H1 (cell line): Measurements from ENCODE around the gene PIAS4. TPM values are rescaled to one million over a fixed set of nuclear protein-coding genes. Genes with fewer than 3 reads are reported as not detected.
A peak's percentile ranks its signal among the peaks of the same experiment; 100 is the strongest.

Experiments used
- CTCF ChIA-PET: fragments of 300-600 bp; sonication (Branson Sonifier 250); formaldehyde crosslinking; loops from one replicate; lab custom pipeline; 2021; ENCODE audit not compliant: partially characterized antibody; lab: Charles Lee
- POLR2A ChIA-PET: fragments of 300-600 bp; sonication (Branson Sonifier 250); formaldehyde crosslinking; loops from one replicate; lab custom pipeline; 2021; ENCODE audit warnings: inconsistent platforms; ENCODE audit not compliant: partially characterized antibody; lab: Charles Lee
- DNase-seq, 2 experiments: peaks; one replicate each; pipeline versions ENCODE4 v3.0.0 to v3.0.0-alpha.2; 2010 to 2022; ENCODE audit warnings: low spot score in 2 of 2, low read depth in 1 of 2, mixed read lengths in 1 of 2
- FAIRE-seq: peaks from 2 replicates; lab custom pipeline; 2011; peaks lifted over from hg19 to GRCh38; lab: Jason Lieb, UNC
- H2AFZ ChIP-seq: 2 replicates; pipeline ENCODE4 v1.8.1; 2012; ENCODE audit warnings: low read length, inconsistent platforms
- H2AK5ac ChIP-seq: 2 replicates; pipeline ENCODE4 v1.6.1; 2013; ENCODE audit warnings: low read depth, low read length
- H2BK120ac ChIP-seq: replicated peaks from 2 replicates; pipeline ENCODE3; 2013; ENCODE audit warnings: low read depth, low read length, inconsistent platforms
- H2BK12ac ChIP-seq: 2 replicates; pipeline ENCODE4 v1.6.1; 2013; ENCODE audit warnings: low read depth, low read length
- H2BK15ac ChIP-seq: 2 replicates; pipeline ENCODE4 v1.6.1; 2013; ENCODE audit warnings: low read length
- H2BK20ac ChIP-seq: 2 replicates; pipeline ENCODE4 v1.6.1; 2013; ENCODE audit warnings: low read length
- H2BK5ac ChIP-seq: 2 replicates; pipeline ENCODE4 v1.6.1; 2013; ENCODE audit warnings: low read depth, low read length
- H3K14ac ChIP-seq: 2 replicates; pipeline ENCODE4 v1.6.1; 2013; ENCODE audit warnings: inconsistent platforms; ENCODE audit not compliant: insufficient read length
- H3K18ac ChIP-seq: 2 replicates; pipeline ENCODE4 v1.6.1; 2013; ENCODE audit warnings: low read length; ENCODE audit errors: extremely low read depth
- H3K23ac ChIP-seq: 2 replicates; pipeline ENCODE4 v1.6.1; 2013; ENCODE audit warnings: inconsistent platforms; ENCODE audit not compliant: insufficient read length
- H3K23me2 ChIP-seq: 2 replicates; pipeline ENCODE4 v1.6.1; 2013; ENCODE audit warnings: low read depth, low read length
- H3K27ac ChIP-seq: 2 replicates; pipeline ENCODE4 v1.6.1; 2011; ENCODE audit warnings: low read depth, low read length, inconsistent platforms
- H3K27me3 ChIP-seq, 4 experiments: replicated peaks in 1 of 4; 1 replicate in 1 of 4; 2 replicates in 3 of 4; pipeline versions ENCODE4 v1.6.1 to v1.8.1; 2011 to 2013; ENCODE audit warnings: low read length in 3 of 4, mild to moderate bottlenecking in 3 of 4, inconsistent platforms in 2 of 4, mixed read lengths in 2 of 4, moderate library complexity in 1 of 4; ENCODE audit not compliant: control insufficient read depth in 3 of 4, insufficient read depth in 3 of 4; ENCODE audit errors: extremely low read depth in 1 of 4
- H3K36me3 ChIP-seq, 4 experiments: 2 replicates each; pipeline versions ENCODE4 v1.6.1 to v1.8.1; 2011 to 2013; ENCODE audit warnings: mild to moderate bottlenecking in 4 of 4, low read length in 3 of 4, moderate library complexity in 2 of 4, control low read depth in 1 of 4, inconsistent platforms in 1 of 4; ENCODE audit not compliant: insufficient read depth in 4 of 4, control insufficient read depth in 2 of 4
- H3K4ac ChIP-seq: replicated peaks from 2 replicates; pipeline ENCODE3; 2013; ENCODE audit warnings: low read length, low read depth, mixed read lengths, inconsistent platforms; ENCODE audit not compliant: insufficient read length
- H3K4me1 ChIP-seq, 4 experiments: replicated peaks in 1 of 4; 1 replicate in 1 of 4; 2 replicates in 3 of 4; pipeline versions ENCODE4 v1.6.1 to v1.8.1; 2011 to 2013; ENCODE audit warnings: low read length in 3 of 4, inconsistent platforms in 2 of 4, mixed read lengths in 1 of 4; ENCODE audit not compliant: insufficient read depth in 4 of 4, control insufficient read depth in 3 of 4
- H3K4me2 ChIP-seq, 2 experiments: 2 replicates each; pipeline versions ENCODE4 v1.6.1 to v1.8.1; 2011 to 2013; ENCODE audit warnings: low read depth in 2 of 2, low read length in 2 of 2, control low read depth in 1 of 2, inconsistent platforms in 1 of 2, mild to moderate bottlenecking in 1 of 2; ENCODE audit not compliant: insufficient read depth in 1 of 2
- H3K4me3 ChIP-seq, 4 experiments: fragments of 200-600, 300-600 bp in 1 of 4; sonication (generic), shearing (Covaris generic), sonication (Bioruptor Twin) in 1 of 4; 2 replicates each; pipeline versions ENCODE4 v1.5.1 to v1.8.1; 2011 to 2016; ENCODE audit warnings: low read length in 4 of 4, low read depth in 3 of 4, control low read depth in 2 of 4, inconsistent platforms in 2 of 4, mild to moderate bottlenecking in 2 of 4, mixed read lengths in 1 of 4, moderate library complexity in 1 of 4; ENCODE audit not compliant: insufficient read depth in 2 of 4; ENCODE audit errors: extremely low read depth in 1 of 4
- H3K56ac ChIP-seq: replicated peaks from 2 replicates; pipeline ENCODE3; 2013; ENCODE audit warnings: low read depth, mild to moderate bottlenecking, mixed read lengths, low read length, inconsistent platforms; ENCODE audit not compliant: insufficient read length
- H3K79me1 ChIP-seq: 2 replicates; pipeline ENCODE4 v1.6.1; 2013; ENCODE audit warnings: low read depth, low read length, control low read depth
- H3K79me2 ChIP-seq, 2 experiments: 2 replicates each; pipeline versions ENCODE4 v1.6.1 to v1.8.1; 2012 to 2013; ENCODE audit warnings: low read length in 2 of 2, mild to moderate bottlenecking in 2 of 2, inconsistent platforms in 1 of 2; ENCODE audit not compliant: insufficient read depth in 2 of 2, control insufficient read depth in 1 of 2
- H3K9ac ChIP-seq, 4 experiments: replicated peaks in 1 of 4; 1 replicate in 1 of 4; 2 replicates in 3 of 4; pipeline versions ENCODE4 v1.6.1 to v1.8.1; 2011 to 2013; ENCODE audit warnings: low read depth in 3 of 4, low read length in 3 of 4, control low read depth in 2 of 4, mild to moderate bottlenecking in 2 of 4, moderate library complexity in 2 of 4, inconsistent platforms in 1 of 4; ENCODE audit errors: extremely low read depth in 1 of 4
- H3K9me3 ChIP-seq, 2 experiments: 2 replicates each; pipeline versions ENCODE4 v1.6.1 to v1.8.1; 2012 to 2013; ENCODE audit warnings: mild to moderate bottlenecking in 2 of 2, moderate library complexity in 2 of 2, control low read depth in 1 of 2, inconsistent platforms in 1 of 2, low read depth in 1 of 2, low read length in 1 of 2, mixed read lengths in 1 of 2; ENCODE audit not compliant: insufficient read depth in 2 of 2
- H4K20me1 ChIP-seq, 2 experiments: replicated peaks in 1 of 2; 2 replicates each; pipeline versions ENCODE3 to v1.8.1; 2011 to 2013; ENCODE audit warnings: inconsistent platforms in 2 of 2, low read length in 2 of 2, mild to moderate bottlenecking in 1 of 2; ENCODE audit not compliant: insufficient read depth in 2 of 2, control insufficient read depth in 1 of 2
- H4K5ac ChIP-seq: 2 replicates; pipeline ENCODE4 v1.6.1; 2013; ENCODE audit warnings: low read length, low read depth, mixed read lengths, inconsistent platforms; ENCODE audit not compliant: insufficient read length
- H4K8ac ChIP-seq: 2 replicates; pipeline ENCODE4 v1.8.0; 2013; ENCODE audit warnings: mild to moderate bottlenecking, moderate library complexity, low read length, inconsistent platforms; ENCODE audit not compliant: insufficient read depth; ENCODE audit errors: extremely low read depth
- H4K91ac ChIP-seq: replicated peaks from 2 replicates; pipeline ENCODE3; 2013; ENCODE audit warnings: low read length, mixed read lengths, inconsistent platforms; ENCODE audit not compliant: insufficient read length
- ATF3 ChIP-seq: IDR thresholded peaks from 2 replicates; pipeline ENCODE4 v1.6.1; 2011; ENCODE audit warnings: low read depth, mild to moderate bottlenecking, low read length; ENCODE audit not compliant: insufficient read depth
- BACH1 ChIP-seq: IDR thresholded peaks from 2 replicates; pipeline ENCODE4 v1.6.1; 2012; ENCODE audit warnings: low read length, improper control_type of control experiment
- CHD2 ChIP-seq: IDR thresholded peaks from 2 replicates; pipeline ENCODE4 v1.6.1; 2012; ENCODE audit warnings: low read length, improper control_type of control experiment
- RAD21 ChIP-seq, 2 experiments: IDR thresholded peaks in 1 of 2; conservative IDR thresholded peaks in 1 of 2; 2 replicates each; pipeline ENCODE4 v1.6.1; 2011; ENCODE audit warnings: low read depth in 2 of 2, low read length in 2 of 2, improper control_type of control experiment in 1 of 2, inconsistent platforms in 1 of 2, mild to moderate bottlenecking in 1 of 2, moderate library complexity in 1 of 2
- TBP ChIP-seq: IDR thresholded peaks from 2 replicates; pipeline ENCODE4 v1.6.1; 2011; ENCODE audit warnings: low read depth, low read length, improper control_type of control experiment
- TCF12 ChIP-seq: IDR thresholded peaks from 2 replicates; pipeline ENCODE4 v1.6.1; 2011; ENCODE audit warnings: low read depth, mild to moderate bottlenecking, low read length
- USF2 ChIP-seq: IDR thresholded peaks from 2 replicates; pipeline ENCODE4 v1.6.1; 2011; ENCODE audit warnings: low read length, improper control_type of control experiment
- WGBS, 2 experiments: shearing (Covaris generic) in 1 of 2; methylation state at CpG; one replicate each; pipeline versions ENCODE4 v1.1.6 to v1.1.7; 2013 to 2015; ENCODE audit warnings: low lambda C conversion rate in 2 of 2, mixed read lengths in 2 of 2, inconsistent platforms in 1 of 2, low coverage in 1 of 2, missing lambda C conversion rate in 1 of 2; ENCODE audit not compliant: insufficient replicate concordance in 2 of 2, insufficient coverage in 1 of 2, insufficient read length in 1 of 2; ENCODE audit errors: extremely low coverage in 1 of 2, missing lambda C conversion rate in 1 of 2; 5-methylcytosine and 5-hydroxymethylcytosine counted together
- polyA plus RNA-seq, 7 experiments: library from polyadenylated mRNA; depleted of rRNA in 3 of 7; stranded (reverse) in 5 of 7; unstranded in 2 of 7; fragments of >200 nt in 5 of 7; fragments of 200-250 nt in 2 of 7; gene quantifications; 1 replicate in 5 of 7; 2 replicates in 1 of 7; 4 replicates in 1 of 7; pipeline versions ENCODE4 v1.2.1 to v1.2.3, GENCODE V29; 2011 to 2013; ENCODE audit warnings: missing spikeins in 2 of 7, mixed read lengths in 2 of 7
- total RNA-seq: library from RNA; stranded (reverse); fragmentation: NEBNext Ultra II Directional; extraction: Animal tissue kit (Norgen Biotek cat#: 25700); gene quantifications from 2 replicates; pipeline ENCODE4 v1.2.1, GENCODE V29; 2021

Gene PIAS4
- total and polyA plus RNA-seq, 2 of the 8 experiments (the other 6 are each of a cell fraction or from before 2014, with no cell fraction given): 30.2 to 51.4 TPM

DNA sequence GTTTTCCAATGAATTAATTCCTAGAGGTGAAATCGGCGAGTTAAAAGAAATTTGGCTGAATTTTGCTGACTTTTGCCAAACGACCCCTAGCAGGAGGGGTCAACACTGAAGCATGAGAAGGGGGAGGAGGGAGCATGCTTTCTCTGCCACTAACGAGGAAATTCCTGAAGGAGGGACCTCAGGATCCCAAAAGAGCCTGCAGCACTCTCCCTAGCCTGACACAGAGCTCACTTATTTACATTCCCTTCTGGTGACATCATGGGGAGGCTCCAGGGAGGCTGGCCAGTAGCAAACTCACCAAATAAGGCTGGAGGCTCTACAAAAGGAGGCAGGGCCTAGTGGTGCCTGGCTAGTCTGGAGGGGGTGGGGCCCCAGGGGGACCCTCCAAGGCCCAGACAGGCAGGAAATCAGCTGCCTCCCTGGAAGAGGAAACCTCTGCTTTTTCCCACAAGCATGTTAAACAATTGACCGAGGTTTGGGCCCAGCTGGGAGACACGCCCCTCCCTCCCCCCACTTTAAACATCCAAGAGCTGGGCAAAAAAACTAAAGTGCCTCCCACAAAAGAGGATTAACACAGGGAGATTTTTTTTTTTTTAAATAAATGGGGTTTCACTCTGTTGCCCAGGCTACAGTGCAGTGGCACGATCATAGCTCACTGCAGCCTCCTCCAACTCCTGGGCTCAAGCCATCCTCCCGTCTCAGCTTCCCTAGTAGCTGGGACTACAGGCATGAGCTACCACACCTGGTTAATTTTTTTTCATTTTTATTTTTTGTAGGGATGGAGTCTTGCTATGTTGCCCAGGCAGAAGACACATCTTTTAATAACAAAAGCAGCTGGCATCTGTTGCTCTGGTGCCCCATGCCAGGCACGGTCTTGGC, 38.7 kb upstream of the PIAS4 start:
- peak; percentile 84 for FAIRE-seq
- H3K9ac ChIP-seq: peak overlapping the region in 3 of 4 experiments; percentile 35 to 87 (median 36); a peak in 4 of 7 replicates
- TF ChIP-seq RAD21 (IDR thresholded peaks at IDR 0.05 in 1 of 2, conservative IDR thresholded peaks at IDR 0.05 in 1 of 2; ENCODE audit: low read depth in 2 of 2, low read length in 2 of 2): no peak
- TF ChIP-seq TCF12: no peak
- TF ChIP-seq USF2: 0 out of 2 replicates have a peak, but pooled peaks have one; percentile 9
- TF ChIP-seq TBP: peak; percentile 60
- peak; percentile 76; the same call in 1 of the 2 replicates for TF ChIP-seq ATF3
- TF ChIP-seq BACH1: no peak
- TF ChIP-seq CHD2: no peak

More for the DNA sequence above, 38.7 kb upstream of the PIAS4 start:
- Histone ChIP-seq H4K5ac (no peak overlapping the region), H3K27ac (peak overlapping the region; percentile 80), H3K23me2 (peaks cover 7% of the 10 kb centered on the region; the same call in 1 of the 2 replicates), H3K23ac (no peak overlapping the region), H4K20me1 (peaks cover 15 to 23% of the 10 kb centered on the region in 2 experiments), H3K14ac (no peak overlapping the region), H2AFZ (no peak overlapping the region), H3K4me1 (peaks cover 2 to 17% (median 6%) of the 10 kb centered on the region in 4 experiments; a peak in 6 of 7 replicates), H3K79me1 (peaks cover 8% of the 10 kb centered on the region), H3K18ac (no peak overlapping the region), H3K4ac (no peak overlapping the region), H3K4me3 (peak overlapping the region in 3 of 4 experiments; percentile 14 to 92 (median 69); a peak in 5 of 8 replicates), H4K8ac (no peak overlapping the region), H2BK20ac (no peak overlapping the region), H3K36me3 (peaks cover 11 to 33% (median 21%) of the 10 kb centered on the region in 4 experiments; a peak in 7 of 8 replicates), H2AK5ac (peak overlapping the region; percentile 75; the same call in 1 of the 2 replicates), H4K91ac (no peak overlapping the region), H3K4me2 (peak overlapping the region; percentile 88 to 92), H3K27me3 (no peaks in the 10 kb centered on the region), H3K79me2 (peaks cover 8 to 42% of the 10 kb centered on the region in 2 experiments; a peak in 3 of 4 replicates), H3K9me3 (no peaks in the 10 kb centered on the region), H3K56ac (no peak overlapping the region), H2BK5ac (0 out of 2 replicates have a peak overlapping the region, but pooled peaks have one; percentile 35), H2BK120ac (no peak overlapping the region), H2BK12ac (peak overlapping the region; percentile 75; the same call in 1 of the 2 replicates), H2BK15ac (0 out of 2 replicates have a peak overlapping the region, but pooled peaks have one; percentile 61)
- POLR2A ChIA-PET: interaction anchor here (0.6 to 24.8 kb wide), 21 partner anchors 9 to 278 kb away, joined by 3 to 870 read pairs (median 4); partner anchors contain the start of genes ATCAY, CREB3L3, EEF2 and NMRK2
- WGBS, 2 experiments: 45% methylated on average over 8 of the region's 9 CpGs; no CpG with 5 or more reads in 1 of the 2 experiments
- CTCF ChIA-PET: interaction anchor here (0.6 to 1.8 kb wide), 10 partner anchors 13 to 397 kb away, joined by 3 to 10 read pairs (median 6); partner anchors contain the start of genes ATCAY, EEF2 and NMRK2
- peak; percentile 84 to 97 for DNase-seq
